GM19372 (cell line): ENCODE data around the gene PITPNM3.

Experiments
- ATAC-seq: cut with Tn5 transposase; IDR thresholded peaks from one replicate; pipeline ENCODE4 v1.9.1; 2021; ENCODE audit warnings: mild to moderate bottlenecking, low read depth, moderate library complexity; ENCODE audit not compliant: unreplicated experiment

PITPNM3 gene

DNA sequence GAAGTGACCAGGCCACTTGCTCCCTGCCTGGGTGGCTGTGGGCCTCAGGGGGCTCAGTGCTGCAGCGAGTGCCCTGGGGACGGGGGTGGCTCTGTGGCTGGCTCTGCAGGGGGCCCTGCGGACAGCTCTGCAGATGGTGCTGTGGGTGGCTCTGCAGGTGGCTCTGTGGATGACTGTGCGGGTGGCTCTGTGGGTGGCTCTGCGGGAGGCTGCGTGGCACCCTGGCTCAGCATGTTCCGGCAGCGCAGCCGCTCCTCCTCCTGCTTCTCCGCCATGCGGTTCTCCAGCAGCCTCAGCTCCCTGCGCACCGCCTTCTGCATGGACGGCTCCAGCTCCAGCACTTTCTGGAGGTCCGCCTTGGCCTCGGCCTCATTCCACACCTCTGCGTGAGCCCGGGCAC lies 130.9 kb downstream of the PITPNM3 start:
- ATAC-seq: no peak

DNA sequence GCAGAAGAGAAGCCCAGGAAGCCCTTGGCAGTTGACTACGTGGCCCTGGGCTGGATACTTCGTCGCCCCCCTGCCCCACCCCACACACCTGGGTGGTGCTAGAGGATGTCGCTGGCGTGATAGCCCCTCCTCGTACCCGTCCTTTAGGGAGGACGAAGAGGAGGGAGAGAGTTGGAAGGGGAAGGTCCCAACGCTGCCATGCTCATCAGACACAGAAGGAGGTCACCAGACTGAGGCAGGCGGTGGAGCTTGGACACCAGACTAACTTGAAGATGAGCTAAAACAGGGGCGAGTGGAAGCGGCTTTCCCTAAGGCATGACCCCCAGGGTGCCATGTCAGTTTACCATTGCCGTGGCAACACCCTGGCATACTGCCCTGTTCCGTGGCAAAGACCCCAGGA lies 132.4 kb downstream of the PITPNM3 start:
- no peak for ATAC-seq

DNA sequence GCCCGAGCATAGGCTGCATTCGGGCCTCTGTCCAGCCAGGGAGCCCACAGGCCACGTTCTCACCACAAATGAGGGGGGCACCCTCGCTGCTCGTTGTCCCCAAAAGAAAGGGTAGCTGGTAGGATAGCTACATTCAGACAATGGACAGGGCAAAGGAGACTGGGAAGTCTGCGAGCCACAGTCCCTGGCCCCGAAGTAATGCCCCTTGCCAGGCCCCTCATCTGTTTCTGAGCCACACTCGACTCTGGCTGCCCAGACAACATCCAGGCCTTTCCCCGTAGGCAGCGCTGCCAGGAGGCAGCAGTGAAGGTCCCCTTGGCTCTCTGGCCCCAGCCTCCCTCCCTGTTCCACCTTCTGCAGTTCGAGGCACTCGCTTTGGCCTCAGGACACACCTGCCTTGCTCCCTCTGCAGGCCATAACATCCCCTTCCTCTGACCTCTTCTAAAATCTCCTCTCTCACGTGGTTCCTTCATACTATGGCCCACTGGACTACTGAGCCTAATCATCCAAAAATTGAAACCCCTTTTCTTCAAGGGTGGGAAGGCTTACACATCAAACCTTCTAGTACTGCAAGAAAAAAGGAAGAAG lies 133.6 kb downstream of the PITPNM3 start:
- ATAC-seq: no peak

DNA sequence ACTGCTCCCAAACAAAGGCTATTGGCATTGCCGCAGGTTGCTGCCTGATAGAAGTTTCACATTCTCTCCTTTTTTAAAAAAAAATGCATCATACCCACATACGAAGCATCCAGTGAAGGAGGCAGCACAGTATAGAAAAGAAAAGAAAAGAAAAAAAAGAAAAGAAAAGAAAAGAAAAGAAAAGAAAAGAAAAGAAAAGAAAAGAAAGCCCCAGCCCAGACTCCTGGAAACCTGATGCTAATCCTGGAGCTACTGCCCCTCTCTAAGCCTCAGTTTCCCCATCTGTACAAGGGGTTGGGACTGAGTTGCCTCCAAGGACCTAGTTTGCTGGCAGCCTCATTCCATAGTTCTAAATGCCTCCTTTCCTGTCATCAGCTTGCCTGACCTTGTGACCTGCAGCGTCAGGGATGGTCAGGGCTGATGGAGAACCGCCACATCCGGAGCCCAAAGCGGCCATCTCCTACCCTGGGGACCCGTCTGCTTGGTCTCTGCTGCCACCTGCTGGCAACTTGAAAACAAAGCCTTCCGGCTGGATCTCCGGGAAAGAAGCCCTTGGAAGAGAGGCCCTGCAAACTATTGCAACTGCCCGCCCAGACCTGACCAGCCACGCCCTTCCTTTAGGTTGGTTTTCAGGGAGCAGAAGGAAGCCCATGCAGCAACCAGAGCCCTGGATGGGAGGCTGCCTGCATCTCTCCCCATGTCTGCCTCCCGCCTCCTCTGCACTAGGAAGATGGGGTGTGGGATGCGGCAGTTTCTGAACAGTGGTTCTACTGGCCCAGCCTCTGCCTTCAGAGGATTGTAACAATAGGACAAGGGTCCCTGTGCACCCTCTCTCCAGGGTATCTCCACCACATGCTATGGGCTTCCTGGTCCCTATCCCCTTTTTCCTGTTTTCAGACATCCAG lies 134.4 kb downstream of the PITPNM3 start:
- no peak for ATAC-seq

DNA sequence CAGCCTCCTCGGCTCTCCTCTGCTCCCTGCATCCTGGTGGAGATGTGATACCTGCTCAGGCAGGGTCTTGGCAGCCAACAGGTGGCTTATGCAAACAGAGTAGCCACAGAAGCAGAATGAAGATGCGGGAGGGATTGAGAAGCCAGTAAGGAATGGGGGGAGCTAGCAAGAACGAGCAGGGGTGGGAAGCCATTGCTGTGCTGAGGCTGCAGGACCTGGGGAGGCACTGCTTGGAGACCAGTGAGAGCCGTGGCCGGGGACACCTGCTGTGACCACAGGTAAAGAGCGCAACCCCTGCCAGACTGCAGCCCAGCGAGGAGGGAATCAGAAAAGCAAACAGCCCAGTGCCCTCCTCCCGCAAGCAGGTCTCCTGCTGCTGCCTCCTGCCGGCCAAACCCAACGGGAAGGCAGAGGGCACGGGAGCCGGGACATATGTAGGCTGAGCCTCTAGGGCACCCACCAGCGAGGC lies 136.1 kb downstream of the PITPNM3 start:
- ATAC-seq: no peak

DNA sequence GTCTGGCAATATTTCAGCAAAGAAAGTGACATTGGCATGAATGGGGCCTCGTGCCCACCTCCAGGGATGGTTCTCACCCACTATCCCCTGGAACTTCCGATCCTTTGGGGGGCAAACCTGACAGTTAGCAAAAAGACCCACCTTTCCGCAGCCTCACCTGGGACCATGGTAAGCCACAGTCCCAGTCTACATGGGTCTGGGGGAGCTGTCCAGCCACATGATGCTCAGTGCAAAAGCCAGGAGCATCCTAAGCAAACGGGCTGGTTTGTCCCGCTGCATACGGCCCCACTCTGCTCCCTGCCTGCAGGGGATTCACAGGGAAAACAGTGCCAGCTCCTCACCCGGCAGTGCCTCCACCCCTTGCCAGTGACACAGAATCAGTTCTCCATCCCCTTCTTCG lies 140.7 kb downstream of the PITPNM3 start:
- no peak for ATAC-seq

DNA sequence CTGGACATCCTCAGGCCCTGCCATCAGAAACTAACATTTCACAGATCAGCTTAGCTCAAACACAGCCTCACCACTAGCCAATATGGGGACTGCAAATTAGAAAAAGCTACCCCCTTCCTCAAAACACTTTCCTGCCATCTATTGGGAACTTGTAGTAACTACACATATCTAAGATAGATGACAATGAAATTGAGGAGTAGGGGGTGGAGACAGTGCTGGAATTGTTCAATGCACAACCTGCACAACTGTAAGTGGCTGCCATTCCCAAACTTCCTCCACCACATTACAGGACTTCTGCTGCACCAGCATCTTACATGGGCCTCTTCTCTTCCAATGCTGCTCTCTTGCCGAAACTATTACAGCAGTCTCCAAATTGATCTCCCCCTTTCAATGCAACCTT lies 143.3 kb downstream of the PITPNM3 start:
- no peak for ATAC-seq

DNA sequence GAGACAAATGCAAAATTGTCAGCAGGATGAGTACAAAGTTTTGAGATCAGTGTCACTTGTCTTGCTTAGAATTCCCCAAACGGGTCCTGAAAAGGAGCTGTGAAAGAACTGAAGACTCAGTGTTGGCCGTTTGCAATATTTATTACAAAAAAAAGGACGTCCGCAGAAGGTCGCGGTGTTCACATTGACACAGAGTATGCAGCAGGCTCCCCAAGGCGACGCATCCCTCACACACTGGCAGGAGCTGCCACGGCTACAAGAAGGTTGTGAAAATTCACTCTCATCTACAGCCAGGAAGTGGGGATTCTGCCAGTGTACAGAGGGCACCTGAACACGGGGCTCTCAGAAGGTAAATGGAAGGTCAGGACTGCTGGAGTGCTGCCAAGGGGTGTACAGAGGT lies 147.6 kb downstream of the PITPNM3 start:
- ATAC-seq: no peak

DNA sequence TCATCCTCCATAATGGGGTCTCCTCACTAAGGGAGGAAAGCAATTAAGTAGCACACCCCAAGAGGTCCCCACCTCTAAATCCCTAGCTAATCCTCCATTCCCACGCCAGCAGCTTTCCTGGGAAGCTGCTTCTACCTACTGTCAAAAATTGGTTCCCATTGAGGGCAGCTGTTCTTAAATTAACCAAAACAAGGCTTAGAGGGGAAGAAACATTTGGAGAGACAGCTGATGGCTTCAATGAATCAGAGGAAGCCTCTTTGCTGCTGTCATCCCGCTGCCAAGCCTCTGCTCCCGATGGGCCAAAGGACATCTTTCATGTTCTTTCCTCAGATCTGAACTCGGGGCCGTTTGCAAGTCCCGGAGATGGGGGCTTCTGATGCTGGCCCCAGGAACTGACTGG lies 148.1 kb downstream of the PITPNM3 start:
- ATAC-seq: no peak

DNA sequence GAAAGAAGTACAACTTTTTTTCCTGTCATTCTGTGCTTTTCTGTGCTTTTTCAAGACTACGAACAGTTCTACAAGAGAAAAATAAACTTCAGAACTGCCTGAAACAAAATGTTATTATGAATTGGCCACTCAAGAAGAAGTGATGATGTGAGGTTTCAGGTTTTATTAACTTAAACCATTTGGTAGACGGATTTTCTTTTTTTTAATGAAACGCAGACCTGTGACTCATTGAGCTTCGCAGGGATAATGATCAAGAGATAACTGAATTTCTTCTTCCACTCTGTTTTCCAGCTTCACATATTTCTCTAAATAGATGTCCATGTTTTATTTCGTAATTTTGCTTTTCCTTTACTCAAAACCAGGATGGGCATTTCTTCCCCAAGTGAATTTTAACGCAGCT lies 154.1 kb downstream of the PITPNM3 start:
- ATAC-seq: no peak
